ENCODE data around the gene LSM14A.
A peak's percentile ranks its signal among the peaks of the same experiment; 100 is the strongest.
"Not testable (repeated sequence)": the region's sequence is repeated elsewhere in the genome, so short reads cannot be mapped to it uniquely, and the experiment has no call there.

LSM14A gene

DNA sequence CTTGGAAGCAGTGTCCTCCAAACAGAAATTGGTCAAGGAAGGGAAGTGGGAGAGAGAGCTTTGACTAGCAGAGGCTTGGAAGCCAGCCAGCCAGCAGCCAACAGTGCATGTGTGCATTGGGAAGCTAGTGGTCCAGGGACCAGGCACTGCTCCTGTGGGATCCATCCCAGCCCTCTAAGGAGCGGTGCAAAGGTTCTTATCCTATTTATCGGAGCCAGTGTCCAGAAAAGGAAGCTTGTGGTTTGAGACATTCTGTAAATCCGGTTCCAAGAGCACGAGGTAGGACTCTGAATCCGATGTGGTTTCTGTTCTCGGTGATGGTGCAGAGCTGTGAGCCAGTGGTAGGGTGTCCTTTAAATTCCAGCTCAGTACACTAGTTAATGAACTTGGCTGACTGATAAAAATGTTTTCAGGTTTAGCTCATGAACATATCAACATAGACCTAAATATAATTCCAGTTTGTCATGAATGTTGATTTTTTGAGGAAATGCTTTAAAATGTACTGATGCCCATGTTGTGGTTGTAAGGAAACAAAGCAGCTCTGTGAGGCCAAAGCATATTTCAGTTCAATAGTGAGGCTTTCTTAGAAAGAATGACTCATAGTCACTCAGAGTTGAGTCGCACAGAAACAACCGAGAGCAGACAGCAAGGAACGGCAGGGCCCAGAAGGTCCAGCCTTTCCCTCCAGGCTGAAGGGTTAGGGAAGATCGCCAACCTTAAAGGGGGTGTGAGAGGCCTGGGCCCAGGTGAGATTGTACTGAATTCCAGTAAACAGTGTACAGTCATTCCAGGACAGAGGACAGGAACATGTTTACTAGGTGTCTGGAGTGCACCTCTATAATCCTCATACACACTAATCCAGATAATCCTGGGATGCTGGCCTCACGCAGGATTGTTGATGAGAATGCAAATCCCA is 60.5 kb downstream of the LSM14A start:
- peak; percentile 20 for DNase-seq

DNA sequence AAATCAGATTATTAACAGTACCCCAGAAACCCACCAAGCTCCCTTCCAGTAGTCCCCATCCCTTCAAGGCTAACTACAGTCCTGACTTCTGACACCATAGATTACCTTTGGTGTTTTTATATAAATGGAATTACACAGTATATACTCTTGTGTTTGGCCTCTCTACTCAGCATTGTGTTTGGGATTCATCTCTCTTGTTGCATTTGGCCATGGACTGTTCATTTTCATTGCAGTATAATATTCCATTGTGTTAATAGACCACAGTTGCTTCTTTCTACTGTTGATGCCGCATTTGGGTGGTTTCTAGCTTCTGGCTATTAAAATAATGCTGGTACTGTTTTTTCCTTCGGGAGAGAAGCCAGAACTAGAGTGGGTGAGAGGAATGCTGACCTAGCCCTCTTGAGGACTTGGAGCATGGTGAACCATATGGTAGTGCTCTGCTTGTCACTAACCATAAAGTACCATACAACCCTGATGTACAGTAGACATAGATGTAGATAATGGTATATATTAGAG is 63.2 kb downstream of the LSM14A start:
- no peak for DNase-seq

- DNase-seq: no peak
These were observed 64.0 kb downstream of the LSM14A start for GRCh38 chr19:34236035-34236987.

GRCh38 chr19:34237283-34237682 is 65.0 kb downstream of the LSM14A start:
- DNase-seq: no peak

DNA sequence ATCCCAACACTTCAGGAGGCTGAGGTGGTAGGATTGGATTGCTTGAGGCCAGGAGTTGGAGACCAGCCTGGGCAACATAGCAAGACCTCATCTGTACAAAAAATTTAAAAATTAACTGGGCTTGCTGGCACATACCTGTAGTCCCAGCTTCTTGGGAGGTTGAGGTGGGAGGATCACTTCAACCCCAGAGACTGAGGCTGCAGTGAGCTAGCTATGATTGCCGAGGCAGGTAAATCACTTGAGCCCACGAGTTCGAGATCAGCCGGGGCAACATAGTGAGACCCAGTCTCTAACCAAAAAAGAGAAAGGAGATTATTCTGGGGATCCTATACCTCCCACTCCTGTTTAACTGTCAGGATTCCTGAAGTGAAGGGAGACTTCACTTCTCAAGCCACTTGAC is 65.6 kb downstream of the LSM14A start:
- no peak for DNase-seq

- no peak for DNase-seq
These were observed 69.4 kb downstream of the LSM14A start for GRCh38 chr19:34241513-34242337.

- not testable (repeated sequence) for DNase-seq
These were observed 71.0 kb downstream of the LSM14A start for GRCh38 chr19:34243138-34243875.

DNA sequence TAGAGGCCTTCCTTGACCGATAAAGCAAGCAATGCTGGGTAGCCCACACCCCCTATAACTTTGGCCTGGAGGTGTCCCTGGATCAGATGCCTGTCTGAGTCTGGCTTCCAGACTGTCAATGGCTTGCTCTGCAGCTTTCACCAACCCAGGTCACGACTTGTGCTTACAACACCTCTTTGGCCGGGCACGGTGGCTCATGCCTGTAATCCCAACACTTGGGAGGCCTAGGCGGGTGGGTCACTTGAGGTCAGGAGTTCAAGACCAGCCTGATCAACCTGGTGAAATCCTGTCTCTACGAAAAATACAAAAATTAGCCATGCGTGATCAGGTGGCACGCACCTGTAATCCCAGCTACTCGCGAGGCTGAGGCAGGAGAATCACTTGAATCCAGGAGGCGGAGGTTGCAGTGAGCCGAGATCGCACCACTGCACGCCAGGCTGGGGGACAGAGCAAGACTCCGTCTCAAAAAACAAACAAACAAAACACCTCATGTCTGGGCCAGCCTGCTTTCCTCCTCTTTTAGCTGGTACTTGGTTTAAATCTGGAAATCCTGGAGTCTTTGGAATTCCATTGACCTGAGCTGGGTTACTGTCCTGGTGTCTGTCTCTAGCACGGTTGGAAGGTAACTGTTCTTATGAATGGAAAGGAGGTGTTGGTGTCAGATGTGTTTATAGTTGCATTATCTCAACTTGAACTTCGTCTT is 71.7 kb downstream of the LSM14A start:
- DNase-seq: no peak

DNA sequence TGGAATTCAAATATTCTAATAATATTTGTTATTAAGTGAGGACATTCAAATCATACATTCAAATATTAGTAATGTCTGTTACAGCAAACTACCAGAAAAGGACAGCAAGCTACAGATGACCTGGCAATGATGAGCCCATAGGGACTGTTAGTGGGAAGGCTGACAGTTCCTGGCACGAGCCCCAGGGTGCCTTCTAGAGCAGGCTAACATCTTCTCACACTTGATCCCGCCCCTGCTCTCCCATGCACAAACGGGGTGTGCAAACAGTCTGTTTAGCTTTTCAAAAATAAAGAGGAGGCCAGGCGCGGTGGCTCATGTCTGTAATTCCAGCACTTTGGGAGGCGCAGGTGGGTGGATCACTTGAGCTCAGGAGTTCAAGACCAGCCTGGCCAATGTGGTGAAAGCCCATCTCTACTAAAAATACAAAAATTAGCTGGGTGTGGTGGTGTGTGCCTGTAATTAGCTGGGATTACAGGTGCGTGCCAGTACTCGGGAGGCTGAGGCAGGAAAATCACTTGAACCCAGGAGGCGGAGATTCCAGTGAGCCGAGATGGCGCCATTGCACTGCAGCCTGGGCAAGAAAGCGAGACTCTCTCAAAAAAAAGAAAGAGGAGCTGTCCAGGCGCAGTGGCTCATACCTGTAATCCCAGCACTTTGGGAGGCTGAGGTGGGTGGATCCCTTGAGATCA is 72.5 kb downstream of the LSM14A start:
- DNase-seq: no peak

- DNase-seq: no peak
These were observed 74.0 kb downstream of the LSM14A start for GRCh38 chr19:34246340-34246739.

DNA sequence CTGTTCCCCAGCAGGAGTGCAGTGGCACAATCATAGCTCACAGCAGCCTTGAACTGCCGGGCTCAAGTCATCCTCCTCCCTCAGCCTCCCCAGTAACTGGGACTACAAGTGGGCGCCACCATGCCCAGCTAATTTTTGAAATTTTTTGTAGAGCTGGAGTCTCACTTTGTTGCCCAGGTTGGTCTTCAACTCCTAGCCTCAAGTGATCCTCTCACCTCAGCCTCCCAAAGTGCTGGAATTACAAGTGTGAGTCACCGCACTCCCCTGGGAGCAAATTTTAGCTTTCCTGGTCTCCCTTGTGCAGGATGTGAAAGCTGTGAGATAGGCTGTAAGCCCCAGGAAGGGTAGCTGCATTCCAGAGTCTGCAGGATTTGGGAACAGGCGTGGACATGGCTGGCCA is 76.6 kb downstream of the LSM14A start:
- no peak for DNase-seq

DNA sequence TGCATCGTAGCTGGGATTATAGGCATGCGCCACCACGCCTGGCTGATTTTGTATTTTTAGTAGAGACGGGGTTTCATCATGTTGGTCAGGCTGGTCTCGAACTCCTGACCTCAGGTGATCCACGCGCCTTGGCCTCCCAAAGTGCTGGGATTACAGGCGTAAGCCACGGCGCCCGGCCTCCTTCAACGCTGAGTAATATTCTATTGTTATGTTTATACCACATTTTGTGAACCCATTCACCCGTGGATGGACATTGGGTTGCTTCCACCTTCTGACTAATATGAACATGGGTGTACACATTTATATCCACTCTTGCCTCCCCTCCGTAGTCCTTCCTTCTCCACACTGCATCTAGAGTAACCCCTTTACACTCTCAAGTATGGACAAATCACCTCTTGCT is 80.9 kb downstream of the LSM14A start:
- not testable (repeated sequence) for DNase-seq

DNA sequence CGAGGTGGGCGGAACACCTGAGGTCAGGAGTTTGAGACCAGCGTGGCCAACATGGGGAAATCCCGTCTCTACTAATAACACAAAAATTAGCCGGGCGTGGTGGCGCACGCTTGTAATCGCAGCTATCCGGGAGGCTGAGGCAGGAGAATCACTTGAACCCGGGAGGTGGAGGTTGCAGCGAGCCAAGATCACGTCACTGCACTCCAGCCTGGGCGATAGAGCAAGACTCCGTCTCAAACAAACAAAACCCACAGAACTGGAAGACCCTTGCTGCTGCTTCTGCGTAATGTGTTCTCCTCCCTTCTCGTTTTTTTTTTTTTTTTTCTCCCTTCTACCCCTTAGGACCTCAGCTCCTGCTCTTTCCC is 81.4 kb downstream of the LSM14A start:
- DNase-seq: not testable (repeated sequence)

DNA sequence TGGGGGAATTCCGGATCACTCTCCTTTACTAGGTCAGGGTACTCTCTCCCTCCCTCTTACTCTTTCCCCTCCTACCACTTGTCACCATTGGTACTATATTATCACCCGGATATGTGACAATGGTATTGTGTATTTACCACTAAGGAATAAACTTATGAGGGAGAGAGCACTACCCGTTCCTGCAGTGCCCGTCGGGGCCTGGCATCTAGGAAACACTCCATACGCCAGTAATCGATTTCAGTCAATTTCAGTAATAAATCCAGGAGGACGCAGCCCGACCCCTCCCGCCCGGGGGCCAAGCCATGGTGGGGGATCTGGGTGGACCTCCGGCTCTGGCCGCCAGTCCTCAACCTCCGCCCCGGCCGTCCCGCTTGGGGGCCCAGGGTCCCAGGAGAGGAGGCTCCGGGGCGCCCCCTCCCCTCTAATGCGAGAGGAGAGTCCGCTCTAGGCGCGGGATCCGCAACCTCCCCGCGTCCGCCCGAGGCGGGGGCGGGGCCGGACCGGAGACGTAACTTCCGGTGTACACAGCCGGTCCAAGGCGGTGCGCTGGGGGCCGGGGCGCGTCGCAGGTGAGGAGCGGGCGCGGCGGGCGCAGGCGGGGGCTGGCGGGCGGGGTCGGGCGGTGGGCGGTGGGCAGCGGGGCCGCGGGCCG is 81.9 kb downstream of the LSM14A start, which contains the start of gene GARRE1:
GARRE1 (plus strand) TSS at position 509 of the 652 bp plus-strand sequence. CDS start 45,920 bp downstream, outside the sequence.
- peak; percentile 85 for DNase-seq

DNA sequence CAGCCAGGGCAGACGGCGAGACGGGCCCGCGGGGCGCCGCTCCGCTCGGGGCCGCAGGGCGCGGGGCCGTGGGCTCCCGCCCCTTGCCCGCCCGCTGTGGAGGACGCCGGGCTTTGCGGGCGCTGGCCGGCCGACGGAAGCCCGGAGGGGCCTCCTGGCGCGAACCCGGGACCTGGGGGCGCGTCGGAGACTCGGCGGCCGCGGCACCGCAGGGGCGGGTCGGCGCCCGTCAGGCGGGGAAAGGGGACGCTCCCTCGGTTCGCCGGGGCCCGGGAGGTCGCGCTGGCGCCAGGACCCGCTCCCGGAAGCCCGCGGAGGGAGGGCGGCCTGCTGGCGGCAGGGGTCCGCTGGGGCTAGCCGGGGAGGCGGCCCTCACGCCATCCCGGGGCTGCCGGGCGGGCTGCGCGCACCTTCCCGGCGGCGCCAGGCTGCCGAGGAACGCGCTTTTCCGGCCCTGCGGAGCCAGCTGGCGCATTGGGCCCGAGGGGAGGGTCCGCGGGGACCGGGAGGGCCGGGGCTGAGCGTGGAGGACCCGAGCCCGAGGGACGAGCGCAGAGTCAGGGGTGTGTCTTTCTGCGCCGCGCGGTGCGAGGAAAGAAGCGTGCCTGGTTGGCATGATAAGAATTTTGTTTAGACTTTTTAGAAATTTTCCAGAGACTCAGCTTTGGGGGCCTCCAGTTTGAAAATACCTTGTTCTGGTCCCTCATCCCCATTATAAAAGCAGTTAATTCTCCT is 82.6 kb downstream of the LSM14A start:
- peak; percentile 24 for DNase-seq

DNA sequence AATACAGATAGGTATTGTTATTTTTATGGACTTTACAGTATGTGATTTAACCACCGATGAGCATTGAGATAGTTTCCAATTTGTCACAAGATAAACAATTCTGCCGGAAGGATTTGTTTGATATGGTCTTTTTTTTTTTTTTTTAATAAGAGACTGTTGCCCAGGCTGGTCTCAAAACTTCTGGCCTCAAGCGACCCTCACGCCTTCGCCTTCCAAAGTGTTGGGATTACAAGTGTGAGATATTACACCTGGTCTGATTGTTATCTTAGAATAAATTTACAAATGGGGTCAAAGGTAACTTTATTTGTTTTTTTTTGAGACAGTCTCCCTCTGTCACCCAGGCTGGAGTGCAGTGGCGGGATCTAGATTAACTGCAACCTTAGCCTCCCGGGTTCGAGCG is 83.2 kb downstream of the LSM14A start:
- DNase-seq: no peak

- DNase-seq: no peak
These were observed 84.7 kb downstream of the LSM14A start for GRCh38 chr19:34256835-34257558.

DNA sequence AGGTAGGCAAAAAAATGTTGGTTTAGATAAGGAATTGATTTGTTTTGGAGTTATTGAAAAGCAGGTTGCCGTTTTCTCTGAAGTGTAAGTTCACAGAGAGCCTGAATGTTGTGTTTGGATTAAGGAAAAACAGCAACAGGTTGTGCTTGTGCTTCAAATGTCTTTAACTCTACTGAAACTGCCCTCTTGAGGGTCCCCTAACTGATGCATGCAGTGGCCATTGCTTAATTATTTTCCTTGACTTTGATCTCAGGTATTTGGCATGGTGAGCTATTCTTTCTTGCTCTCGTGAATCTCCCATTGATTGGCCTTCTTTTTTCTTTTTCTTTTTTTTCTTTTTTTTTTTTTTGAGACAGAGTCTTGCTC is 85.2 kb downstream of the LSM14A start:
- DNase-seq: no peak
